Thymus (tissue), 11 donors: Measurements from ENCODE around the gene C1QC. TPM values are rescaled to one million over a fixed set of nuclear protein-coding genes. Genes with fewer than 3 reads are reported as not detected.
A peak's percentile ranks its signal among the peaks of the same experiment; 100 is the strongest.

Source experiments
- DNase-seq, 9 donors: peaks; one replicate each; pipeline ENCODE4 v3.0.0-alpha.2; 2013; ENCODE audit warnings: low spot score in 9 of 9, low read depth in 6 of 9, missing footprints in 1 of 9
- H3K27ac ChIP-seq, 2 donors: one replicate each; pipeline ENCODE4 v1.5.1; 2013; ENCODE audit warnings: control low read depth in 1 of 2, low read depth in 1 of 2, low read length in 1 of 2, mild to moderate bottlenecking in 1 of 2, moderate library complexity in 1 of 2
- H3K27me3 ChIP-seq, 2 donors: one replicate each; pipeline ENCODE4 v1.5.1; 2013; ENCODE audit warnings: low read length in 1 of 2; ENCODE audit not compliant: control insufficient read depth in 2 of 2, insufficient read depth in 1 of 2
- H3K36me3 ChIP-seq, 2 donors: one replicate each; pipeline ENCODE4 v1.5.1; 2013; ENCODE audit warnings: low read length in 1 of 2, mild to moderate bottlenecking in 1 of 2, moderate library complexity in 1 of 2; ENCODE audit not compliant: control insufficient read depth in 2 of 2, insufficient read depth in 2 of 2
- H3K4me1 ChIP-seq, 2 donors: one replicate each; pipeline ENCODE4 v1.5.1; 2013; ENCODE audit warnings: low read length in 2 of 2; ENCODE audit not compliant: control insufficient read depth in 2 of 2, insufficient read depth in 2 of 2
- H3K4me3 ChIP-seq, 2 donors: one replicate each; pipeline ENCODE4 v1.5.1; 2013; ENCODE audit warnings: low read length in 2 of 2, control low read depth in 1 of 2, mild to moderate bottlenecking in 1 of 2
- H3K9me3 ChIP-seq, 2 donors: one replicate each; pipeline ENCODE4 v1.5.1; 2013; ENCODE audit warnings: low read length in 1 of 2, mild to moderate bottlenecking in 1 of 2; ENCODE audit not compliant: control insufficient read depth in 2 of 2, insufficient read depth in 1 of 2
- WGBS: extraction: QIAGEN DNeasy Blood & Tissue Kit; methylation state at CpG from one replicate; pipeline ENCODE4 v1.1.7; 2013; 5-methylcytosine and 5-hydroxymethylcytosine counted together
- polyA plus RNA-seq: library from polyadenylated mRNA; stranded (reverse); fragments of 200-250 nt; gene quantifications from one replicate; pipeline ENCODE4 v1.2.3, GENCODE V29; 2013
- total RNA-seq: library from RNA; stranded (reverse); fragments of 120-200 nt; gene quantifications from one replicate; pipeline ENCODE4 v1.2.4, GENCODE V29; 2013
- donor health status: healthy.

The C1QC gene
- total and polyA plus RNA-seq, 2 donors, result 83.0 to 129 TPM

- Histone ChIP-seq H3K27ac (no peak overlapping the region), H3K4me1 (no peaks in the 10 kb centered on the region), H3K9me3 (no peaks in the 10 kb centered on the region), H3K36me3 (no peaks in the 10 kb centered on the region), H3K4me3 (no peak overlapping the region), H3K27me3 (peaks cover 0 to 7% of the 10 kb centered on the region in 2 donors)
- WGBS, result 85% methylated on average over 6 of the region's 6 CpGs
- DNase-seq, result no peak
Measured at GRCh38 chr1:22636927-22637326, 6.5 kb upstream of the C1QC start.

GRCh38 chr1:22637907-22638445, 5.5 kb upstream of the C1QC start:
- no peaks in the 10 kb centered on the region for H3K4me1 ChIP-seq
- H3K27ac ChIP-seq, result no peak overlapping the region
- WGBS, result 70% methylated on average over 3 of the region's 3 CpGs
- H3K27me3 ChIP-seq, result peaks cover 0 to 7% of the 10 kb centered on the region in 2 donors
- H3K36me3 ChIP-seq, result no peaks in the 10 kb centered on the region
- DNase-seq, result no peak
- no peaks in the 10 kb centered on the region for H3K9me3 ChIP-seq
- H3K4me3 ChIP-seq, result no peak overlapping the region

GRCh38 chr1:22638476-22639234, 4.8 kb upstream of the C1QC start:
- 90% methylated on average over 23 of the region's 23 CpGs for WGBS
- H3K4me1 ChIP-seq, result no peaks in the 10 kb centered on the region
- H3K27ac ChIP-seq, result no peak overlapping the region
- no peaks in the 10 kb centered on the region for H3K36me3 ChIP-seq
- no peak overlapping the region for H3K4me3 ChIP-seq
- no peaks in the 10 kb centered on the region for H3K9me3 ChIP-seq
- no peak for DNase-seq
- peaks cover 0 to 7% of the 10 kb centered on the region in 2 donors for H3K27me3 ChIP-seq

- peaks cover 0 to 7% of the 10 kb centered on the region in 2 donors for H3K27me3 ChIP-seq
- H3K9me3 ChIP-seq, result no peaks in the 10 kb centered on the region
- no peak overlapping the region for H3K4me3 ChIP-seq
- 29% methylated on average over 8 of the region's 8 CpGs for WGBS
- no peaks in the 10 kb centered on the region for H3K4me1 ChIP-seq
- no peaks in the 10 kb centered on the region for H3K36me3 ChIP-seq
- no peak overlapping the region for H3K27ac ChIP-seq
- DNase-seq, result no peak
Measured at GRCh38 chr1:22639286-22639685, 4.1 kb upstream of the C1QC start.

GRCh38 chr1:22641247-22641646, 2.2 kb upstream of the C1QC start:
- WGBS, result 79% methylated on average over 8 of the region's 8 CpGs
- Histone ChIP-seq H3K36me3 (no peaks in the 10 kb centered on the region), H3K9me3 (no peaks in the 10 kb centered on the region), H3K27ac (no peak overlapping the region), H3K4me3 (no peak overlapping the region), H3K4me1 (no peaks in the 10 kb centered on the region), H3K27me3 (peaks cover 0 to 7% of the 10 kb centered on the region in 2 donors)
- DNase-seq, result no peak

GRCh38 chr1:22641906-22642636, 1.4 kb upstream of the C1QC start:
- Histone ChIP-seq H3K4me1 (no peaks in the 10 kb centered on the region), H3K27me3 (peaks cover 0 to 7% of the 10 kb centered on the region in 2 donors), H3K36me3 (no peaks in the 10 kb centered on the region), H3K9me3 (no peaks in the 10 kb centered on the region), H3K4me3 (no peak overlapping the region), H3K27ac (no peak overlapping the region)
- WGBS, result 19% methylated on average over 18 of the region's 18 CpGs
- DNase-seq, result peak in 6 of 9 donors; percentile 6 to 61 (median 40)

- H3K27ac ChIP-seq, result no peak overlapping the region
Measured at GRCh38 chr1:22643928-22644327, 495 bp downstream of the C1QC start.

GRCh38 chr1:22645931-22646330, 2.5 kb downstream of the C1QC start:
- Histone ChIP-seq H3K4me3 (no peak overlapping the region), H3K27ac (no peak overlapping the region), H3K4me1 (no peaks in the 10 kb centered on the region), H3K27me3 (peaks cover 0 to 3% of the 10 kb centered on the region in 2 donors), H3K36me3 (no peaks in the 10 kb centered on the region), H3K9me3 (no peaks in the 10 kb centered on the region)
- no peak for DNase-seq
- 81% methylated on average over 7 of the region's 7 CpGs for WGBS

More at GRCh38 chr1:22643928-22644327, 495 bp downstream of the C1QC start:
- Histone ChIP-seq H3K4me3 (no peak overlapping the region), H3K4me1 (no peaks in the 10 kb centered on the region), H3K27me3 (peaks cover 0 to 7% of the 10 kb centered on the region in 2 donors), H3K9me3 (no peaks in the 10 kb centered on the region), H3K36me3 (no peaks in the 10 kb centered on the region)
- WGBS, result 90% methylated on average over 12 of the region's 12 CpGs
- no peak for DNase-seq

GRCh38 chr1:22646384-22646783, 3.0 kb downstream of the C1QC start:
- Histone ChIP-seq H3K4me3 (no peak overlapping the region), H3K27me3 (peaks cover 0 to 3% of the 10 kb centered on the region in 2 donors)

More at GRCh38 chr1:22646384-22646783, 3.0 kb downstream of the C1QC start:
- no peak for DNase-seq
- H3K36me3 ChIP-seq, result no peaks in the 10 kb centered on the region
- WGBS, result 1% methylated on average over 1 of the region's 1 CpG
- no peaks in the 10 kb centered on the region for H3K4me1 ChIP-seq
- H3K9me3 ChIP-seq, result no peaks in the 10 kb centered on the region
- H3K27ac ChIP-seq, result no peak overlapping the region
